ENCODE data around the gene NBPF4.
"Not testable (repeated sequence)": the region's sequence is repeated elsewhere in the genome, so short reads cannot be mapped to it uniquely, and the experiment has no call there.

NBPF4 gene

DNA sequence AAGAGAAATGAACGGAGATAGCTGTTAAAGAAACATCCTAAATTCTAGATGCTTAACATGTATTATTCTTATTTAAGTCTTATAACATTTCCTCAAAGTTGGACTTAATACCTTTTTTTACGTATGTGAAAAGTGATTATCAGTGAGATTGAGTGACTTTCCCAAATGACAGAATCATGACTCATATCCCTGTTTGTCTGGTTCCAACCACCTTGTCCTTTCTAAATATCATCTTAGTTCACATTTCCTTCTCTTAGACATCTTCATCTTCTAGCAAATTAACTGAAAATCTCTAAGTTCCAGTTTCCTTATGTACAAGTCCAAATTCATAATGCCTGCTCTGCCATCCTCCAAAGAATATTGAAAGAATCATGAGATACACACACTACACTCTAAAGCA lies 26.9 kb downstream of the NBPF4 start:
- not testable (repeated sequence) for H3K18ac ChIP-seq (ENCODE audit: low read length); H3K9ac ChIP-seq (ENCODE audit: low read depth, low read length, poor library complexity); H3K27ac ChIP-seq (replicated peaks; ENCODE audit: low read length); H3K9me3 ChIP-seq (replicated peaks in 1 of 2; ENCODE audit: control insufficient read depth in 2 of 2, insufficient read depth in 1 of 2, low read depth in 1 of 2, low read length in 2 of 2); H3K79me1 ChIP-seq (ENCODE audit: low read depth, low read length); DNase-seq (ENCODE audit: low spot score); H3K4me1 ChIP-seq (ENCODE audit: control insufficient read depth in 2 of 2, insufficient read depth in 1 of 2, low read depth in 1 of 2, low read length in 2 of 2); H2BK12ac ChIP-seq (ENCODE audit: low read length); H2AK5ac ChIP-seq (ENCODE audit: low read depth, low read length); H3K4me3 ChIP-seq (ENCODE audit: low read length in 2 of 2); H3K36me3 ChIP-seq (replicated peaks in 1 of 2; ENCODE audit: control insufficient read depth in 2 of 2, insufficient read depth in 2 of 2, low read length in 2 of 2); H2BK120ac ChIP-seq (ENCODE audit: low read depth, low read length); H4K8ac ChIP-seq (ENCODE audit: low read depth, low read length); H3K4me2 ChIP-seq (ENCODE audit: insufficient read depth, low read length, poor library complexity, severe bottlenecking); H4K91ac ChIP-seq (ENCODE audit: low read depth, low read length, poor library complexity); H3K27me3 ChIP-seq (ENCODE audit: control insufficient read depth in 3 of 3, insufficient read depth in 3 of 3, low read depth in 1 of 3, low read length in 3 of 3); H3K23ac ChIP-seq (ENCODE audit: low read depth, low read length, poor library complexity); H2BK5ac ChIP-seq (ENCODE audit: low read length); H2AFZ ChIP-seq (ENCODE audit: low read length); H2BK15ac ChIP-seq (ENCODE audit: low read length); H3K14ac ChIP-seq (ENCODE audit: low read length); H3K4ac ChIP-seq (ENCODE audit: low read length)
- no CpG with 5 or more reads among the region's 2 CpGs for WGBS, 2 donors (ENCODE audit: extremely low coverage in 2 of 2, insufficient read length in 2 of 2, insufficient replicate concordance in 1 of 2)

DNA sequence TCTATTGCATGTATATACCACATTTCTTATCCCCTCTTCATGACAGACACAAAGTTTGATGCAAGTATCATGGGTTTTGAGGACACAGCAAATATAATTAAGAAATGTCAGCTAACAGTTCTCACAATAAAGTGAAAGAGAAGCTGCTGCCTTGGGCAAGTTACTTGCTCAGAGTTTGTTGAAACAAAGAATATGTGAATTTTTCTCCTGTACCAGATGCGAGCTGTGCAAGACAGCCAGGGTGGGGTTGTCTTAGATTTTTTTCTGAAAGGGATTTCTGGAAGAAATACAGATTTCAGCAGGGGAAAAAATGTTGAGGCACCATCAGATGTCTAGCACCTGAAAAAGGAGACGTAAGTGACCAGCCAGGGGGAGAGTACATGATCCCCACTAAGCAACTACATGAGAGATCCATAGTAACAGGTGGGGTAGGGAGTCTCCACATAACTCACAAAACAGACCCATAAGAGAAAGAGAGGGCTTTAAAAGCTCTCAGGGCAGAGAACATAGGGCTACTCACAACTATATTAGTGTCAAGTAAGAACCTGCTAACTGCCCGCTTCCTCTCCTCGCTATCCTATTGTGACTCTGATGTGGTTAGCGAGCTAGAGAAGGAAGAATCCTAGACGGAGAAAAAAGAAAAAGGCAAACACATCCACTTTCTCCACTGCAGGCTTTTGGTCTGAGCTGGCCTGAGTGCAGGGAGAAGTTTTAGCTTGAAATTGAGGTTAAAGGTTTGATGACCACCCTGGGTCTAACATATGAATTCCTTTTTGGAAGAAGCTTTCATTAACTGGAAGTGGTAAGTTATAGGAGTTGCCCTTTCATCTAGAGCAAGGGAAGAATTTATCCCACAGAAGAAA lies 27.6 kb downstream of the NBPF4 start:
- not testable (repeated sequence) for H2BK120ac ChIP-seq (ENCODE audit: low read depth, low read length); H3K27ac ChIP-seq (replicated peaks; ENCODE audit: low read length); DNase-seq (ENCODE audit: low spot score); H3K4me3 ChIP-seq (ENCODE audit: low read length in 2 of 2); H3K18ac ChIP-seq (ENCODE audit: low read length); H4K8ac ChIP-seq (ENCODE audit: low read depth, low read length); H3K9ac ChIP-seq (ENCODE audit: low read depth, low read length, poor library complexity); H3K9me3 ChIP-seq (replicated peaks in 1 of 2; ENCODE audit: control insufficient read depth in 2 of 2, insufficient read depth in 1 of 2, low read depth in 1 of 2, low read length in 2 of 2); H3K36me3 ChIP-seq (replicated peaks in 1 of 2; ENCODE audit: control insufficient read depth in 2 of 2, insufficient read depth in 2 of 2, low read length in 2 of 2); H2AK5ac ChIP-seq (ENCODE audit: low read depth, low read length); H3K14ac ChIP-seq (ENCODE audit: low read length); H2BK15ac ChIP-seq (ENCODE audit: low read length); H3K4ac ChIP-seq (ENCODE audit: low read length); H2AFZ ChIP-seq (ENCODE audit: low read length); H3K23ac ChIP-seq (ENCODE audit: low read depth, low read length, poor library complexity); H3K4me2 ChIP-seq (ENCODE audit: insufficient read depth, low read length, poor library complexity, severe bottlenecking); H2BK5ac ChIP-seq (ENCODE audit: low read length); H4K91ac ChIP-seq (ENCODE audit: low read depth, low read length, poor library complexity); H3K4me1 ChIP-seq (ENCODE audit: control insufficient read depth in 2 of 2, insufficient read depth in 1 of 2, low read depth in 1 of 2, low read length in 2 of 2); H3K79me1 ChIP-seq (ENCODE audit: low read depth, low read length); H2BK12ac ChIP-seq (ENCODE audit: low read length)
- WGBS, 2 donors (ENCODE audit: extremely low coverage in 2 of 2, insufficient read length in 2 of 2, insufficient replicate concordance in 1 of 2): no CpG with 5 or more reads among the region's 6 CpGs
- H3K27me3 ChIP-seq (ENCODE audit: control insufficient read depth in 3 of 3, insufficient read depth in 3 of 3, low read depth in 1 of 3, low read length in 3 of 3): peaks cover 0 to 14% (median 0%) of the 10 kb centered on the region in 3 experiments

DNA sequence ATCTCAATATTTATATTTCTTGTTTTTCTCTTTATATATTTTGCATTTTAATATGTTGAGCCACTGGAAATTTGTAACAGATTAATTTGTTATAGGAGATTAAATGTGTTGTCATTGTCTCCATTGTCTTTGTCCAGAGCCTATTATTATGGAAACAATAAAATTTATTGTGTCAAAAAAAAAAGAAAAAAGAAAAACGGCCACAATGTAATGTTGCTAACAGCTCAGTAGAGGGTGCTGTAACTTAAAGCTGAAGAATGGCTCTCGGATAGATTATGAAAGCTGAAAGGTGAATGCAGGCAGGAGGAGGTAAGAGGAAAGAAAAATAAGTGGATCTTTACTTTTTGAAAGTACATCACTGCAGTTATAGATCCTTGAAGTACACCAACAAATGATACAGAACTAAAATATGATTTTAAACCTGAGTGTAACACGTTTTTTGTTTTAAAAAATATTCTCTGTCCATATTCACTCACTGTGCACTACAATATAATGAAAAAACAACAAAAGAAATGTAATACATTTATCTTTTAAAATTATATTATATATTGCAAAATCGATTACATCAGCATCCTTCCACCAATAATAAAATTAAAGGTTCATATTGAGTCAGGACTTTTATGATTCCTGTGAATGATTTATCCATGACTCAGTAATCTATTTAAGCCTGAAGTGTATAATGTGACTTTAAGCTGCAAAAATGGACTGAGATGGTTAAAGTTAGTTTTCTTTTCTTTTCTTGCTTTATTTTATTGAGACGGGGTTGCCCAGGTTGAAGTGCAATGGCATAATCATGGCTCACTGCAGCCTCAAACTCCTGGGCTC lies 29.0 kb downstream of the NBPF4 start:
- H2AK5ac ChIP-seq (ENCODE audit: low read depth, low read length); H4K91ac ChIP-seq (ENCODE audit: low read depth, low read length, poor library complexity); DNase-seq (ENCODE audit: low spot score); H3K4me2 ChIP-seq (ENCODE audit: insufficient read depth, low read length, poor library complexity, severe bottlenecking); H2BK5ac ChIP-seq (ENCODE audit: low read length); H3K9ac ChIP-seq (ENCODE audit: low read depth, low read length, poor library complexity); H3K18ac ChIP-seq (ENCODE audit: low read length); H2BK120ac ChIP-seq (ENCODE audit: low read depth, low read length); H3K14ac ChIP-seq (ENCODE audit: low read length); H3K4me1 ChIP-seq (ENCODE audit: control insufficient read depth in 2 of 2, insufficient read depth in 1 of 2, low read depth in 1 of 2, low read length in 2 of 2); H3K4ac ChIP-seq (ENCODE audit: low read length); H3K79me1 ChIP-seq (ENCODE audit: low read depth, low read length); H3K27ac ChIP-seq (replicated peaks; ENCODE audit: low read length); H2BK15ac ChIP-seq (ENCODE audit: low read length); H3K4me3 ChIP-seq (ENCODE audit: low read length in 2 of 2); H4K8ac ChIP-seq (ENCODE audit: low read depth, low read length); H2BK12ac ChIP-seq (ENCODE audit: low read length); H2AFZ ChIP-seq (ENCODE audit: low read length); H3K23ac ChIP-seq (ENCODE audit: low read depth, low read length, poor library complexity); H3K36me3 ChIP-seq (replicated peaks in 1 of 2; ENCODE audit: control insufficient read depth in 2 of 2, insufficient read depth in 2 of 2, low read length in 2 of 2); H3K9me3 ChIP-seq (replicated peaks in 1 of 2; ENCODE audit: control insufficient read depth in 2 of 2, insufficient read depth in 1 of 2, low read depth in 1 of 2, low read length in 2 of 2): not testable (repeated sequence)
- peaks cover 0 to 17% (median 0%) of the 10 kb centered on the region in 3 experiments for H3K27me3 ChIP-seq (ENCODE audit: control insufficient read depth in 3 of 3, insufficient read depth in 3 of 3, low read depth in 1 of 3, low read length in 3 of 3)
- WGBS, 2 donors (ENCODE audit: extremely low coverage in 2 of 2, insufficient read length in 2 of 2, insufficient replicate concordance in 1 of 2): no CpG with 5 or more reads among the region's 5 CpGs

GRCh38 chr1:108211014-108211413 lies 32.9 kb downstream of the NBPF4 start:
- no peak overlapping the region for H3K4me3 ChIP-seq (ENCODE audit: low read length in 2 of 2)
- no peak for DNase-seq (ENCODE audit: low spot score)
- no peaks in the 10 kb centered on the region for H3K9me3 ChIP-seq (replicated peaks in 1 of 2; ENCODE audit: control insufficient read depth in 2 of 2, insufficient read depth in 1 of 2, low read depth in 1 of 2, low read length in 2 of 2)
- no peak overlapping the region for H3K14ac ChIP-seq (ENCODE audit: low read length)
- H3K4me1 ChIP-seq (ENCODE audit: control insufficient read depth in 2 of 2, insufficient read depth in 1 of 2, low read depth in 1 of 2, low read length in 2 of 2): no peaks in the 10 kb centered on the region
- no peaks in the 10 kb centered on the region for H3K36me3 ChIP-seq (replicated peaks in 1 of 2; ENCODE audit: control insufficient read depth in 2 of 2, insufficient read depth in 2 of 2, low read length in 2 of 2)
- H3K79me1 ChIP-seq (ENCODE audit: low read depth, low read length): no peaks in the 10 kb centered on the region
- H4K91ac ChIP-seq (ENCODE audit: low read depth, low read length, poor library complexity): no peak overlapping the region
- no peak overlapping the region for H2AFZ ChIP-seq (ENCODE audit: low read length)
- H3K9ac ChIP-seq (ENCODE audit: low read depth, low read length, poor library complexity): no peak overlapping the region
- no peak overlapping the region for H4K8ac ChIP-seq (ENCODE audit: low read depth, low read length)
- no peak overlapping the region for H2BK5ac ChIP-seq (ENCODE audit: low read length)
- H3K18ac ChIP-seq (ENCODE audit: low read length): no peak overlapping the region
- H2BK15ac ChIP-seq (ENCODE audit: low read length): no peak overlapping the region
- no peak overlapping the region for H2BK120ac ChIP-seq (ENCODE audit: low read depth, low read length)
- no peak overlapping the region for H3K27ac ChIP-seq (replicated peaks; ENCODE audit: low read length)
- H3K4me2 ChIP-seq (ENCODE audit: insufficient read depth, low read length, poor library complexity, severe bottlenecking): no peak overlapping the region
- WGBS, 2 donors (ENCODE audit: extremely low coverage in 2 of 2, insufficient read length in 2 of 2, insufficient replicate concordance in 1 of 2): no CpG with 5 or more reads among the region's 1 CpG
- H3K23ac ChIP-seq (ENCODE audit: low read depth, low read length, poor library complexity): no peak overlapping the region
- peaks cover 0 to 23% (median 0%) of the 10 kb centered on the region in 3 experiments for H3K27me3 ChIP-seq (ENCODE audit: control insufficient read depth in 3 of 3, insufficient read depth in 3 of 3, low read depth in 1 of 3, low read length in 3 of 3)
- H2BK12ac ChIP-seq (ENCODE audit: low read length): no peak overlapping the region
- H3K4ac ChIP-seq (ENCODE audit: low read length): no peak overlapping the region
- no peak overlapping the region for H2AK5ac ChIP-seq (ENCODE audit: low read depth, low read length)

All from neuronal stem cell (in vitro differentiated cells).